ENCODE data around the gene ANKMY1. TPM values are rescaled to one million over a fixed set of nuclear protein-coding genes. Genes with fewer than 3 reads are reported as not detected.
A peak's percentile ranks its signal among the peaks of the same experiment; 100 is the strongest.

Gene ANKMY1
- polyA plus RNA-seq, 3 donors, result 10.5 to 14.9 (median 11.4) TPM

DNA sequence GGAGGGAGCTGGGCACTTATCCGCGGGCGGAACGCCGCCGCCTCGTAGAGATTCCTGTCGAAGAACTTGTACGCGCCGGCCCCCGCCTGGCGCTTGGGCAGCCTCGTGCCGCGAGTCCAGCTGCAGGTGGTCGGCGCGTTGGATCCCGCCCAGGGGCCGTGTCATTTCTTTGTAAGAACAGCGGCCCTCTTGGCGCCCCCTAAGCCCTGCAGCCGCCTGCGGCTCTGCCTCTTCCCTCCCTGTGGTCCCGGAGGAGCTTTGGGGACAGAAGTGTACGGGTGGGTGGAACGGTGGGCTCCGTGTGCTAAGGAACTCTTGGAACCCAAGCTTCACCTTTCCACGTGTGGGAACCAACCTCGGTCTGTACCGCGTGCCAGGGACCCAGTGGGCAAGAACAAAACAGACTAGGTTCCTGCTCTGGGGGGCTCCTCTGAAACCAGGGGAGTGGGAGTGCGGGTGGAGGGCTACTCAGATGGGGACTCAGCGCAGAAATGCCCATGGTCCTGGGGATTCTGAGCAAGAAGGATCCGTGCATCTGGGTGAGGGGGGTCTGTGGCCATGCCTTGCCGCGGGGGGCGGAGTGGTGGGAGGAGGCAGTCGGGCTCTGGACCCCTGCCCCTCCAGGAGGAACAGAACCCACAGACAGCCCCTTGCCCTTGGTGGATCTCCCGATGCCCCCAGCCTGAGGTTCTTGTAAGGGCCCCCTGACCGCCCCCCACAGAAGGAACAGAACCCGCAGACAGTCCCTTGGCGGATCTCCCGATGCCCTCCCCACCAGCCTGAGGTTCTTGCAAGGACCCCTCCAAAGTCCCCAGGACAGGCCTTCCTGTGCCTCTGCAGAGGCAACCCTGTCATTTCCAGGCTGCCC is 120.9 kb downstream of the ANKMY1 start:
- peak in 1 of 11 donors; percentile 45 for DNase-seq (ENCODE audit: extremely low read depth in 1 of 11, low read depth in 9 of 11, low spot score in 4 of 11)

DNA sequence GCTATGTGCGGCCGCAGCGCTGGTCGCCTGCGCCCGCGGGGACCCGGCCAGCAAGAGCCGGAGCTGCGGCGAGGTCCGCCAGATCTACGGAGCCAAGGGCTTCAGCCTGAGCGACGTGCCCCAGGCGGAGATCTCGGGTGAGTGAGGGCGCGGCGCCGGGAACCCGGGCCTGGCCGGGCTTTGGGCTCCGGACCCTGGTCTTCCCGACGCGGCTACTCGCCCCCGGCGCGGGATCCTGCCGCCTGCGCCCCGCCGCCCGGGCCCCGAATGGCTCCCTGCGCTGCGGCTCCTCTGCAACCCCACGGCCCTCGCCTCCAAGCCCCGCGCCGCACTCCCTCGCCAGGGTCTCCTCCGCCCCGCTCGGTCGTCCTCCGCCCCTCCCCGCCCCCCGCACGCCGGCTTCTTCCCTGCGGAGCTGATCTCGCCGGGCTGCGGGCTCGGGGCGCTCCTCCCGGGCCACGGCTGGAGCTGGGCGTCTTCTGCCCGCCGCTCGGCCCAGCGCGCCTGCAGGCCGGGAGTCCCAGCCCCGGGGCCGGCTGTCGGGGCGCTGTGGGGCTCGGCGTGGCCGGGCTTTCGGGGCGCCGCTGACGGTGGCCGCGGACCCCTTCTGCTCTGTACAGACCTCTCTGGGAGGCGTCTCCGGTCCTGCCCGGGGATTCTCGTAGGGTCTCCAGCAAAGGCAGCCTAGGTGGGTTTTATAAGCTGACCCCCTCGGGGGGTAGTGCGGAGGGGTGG is 121.7 kb downstream of the ANKMY1 start:
- DNase-seq (ENCODE audit: extremely low read depth in 1 of 11, low read depth in 9 of 11, low spot score in 4 of 11), result no peak

DNA sequence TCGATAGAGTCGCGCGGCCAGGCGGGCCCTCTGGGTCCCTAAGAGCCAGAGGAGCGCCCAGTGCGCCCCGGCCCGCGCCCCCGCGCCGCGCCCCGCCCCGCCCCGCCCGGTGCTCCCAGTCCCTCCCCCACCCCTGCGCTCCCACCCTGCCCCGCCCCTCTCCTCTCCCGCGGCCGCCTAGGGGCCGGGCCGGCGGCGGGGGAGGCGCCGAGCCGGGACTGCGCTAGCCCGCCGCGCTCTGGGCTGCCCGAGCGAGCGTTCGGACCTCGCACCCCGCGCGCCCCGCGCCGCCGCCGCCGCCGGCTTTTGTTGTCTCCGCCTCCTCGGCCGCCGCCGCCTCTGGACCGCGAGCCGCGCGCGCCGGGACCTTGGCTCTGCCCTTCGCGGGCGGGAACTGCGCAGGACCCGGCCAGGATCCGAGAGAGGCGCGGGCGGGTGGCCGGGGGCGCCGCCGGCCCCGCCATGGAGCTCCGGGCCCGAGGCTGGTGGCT is 122.3 kb downstream of the ANKMY1 start, which contains the start of gene GPC1:
Gene GPC1 (plus strand): TSS at position 207 of the 491 bp plus-strand sequence. CDS start 256 bp downstream, at position 463.
- peak in 6 of 11 donors; percentile 70 to 74 (median 72) for DNase-seq (ENCODE audit: extremely low read depth in 1 of 11, low read depth in 9 of 11, low spot score in 4 of 11)

DNA sequence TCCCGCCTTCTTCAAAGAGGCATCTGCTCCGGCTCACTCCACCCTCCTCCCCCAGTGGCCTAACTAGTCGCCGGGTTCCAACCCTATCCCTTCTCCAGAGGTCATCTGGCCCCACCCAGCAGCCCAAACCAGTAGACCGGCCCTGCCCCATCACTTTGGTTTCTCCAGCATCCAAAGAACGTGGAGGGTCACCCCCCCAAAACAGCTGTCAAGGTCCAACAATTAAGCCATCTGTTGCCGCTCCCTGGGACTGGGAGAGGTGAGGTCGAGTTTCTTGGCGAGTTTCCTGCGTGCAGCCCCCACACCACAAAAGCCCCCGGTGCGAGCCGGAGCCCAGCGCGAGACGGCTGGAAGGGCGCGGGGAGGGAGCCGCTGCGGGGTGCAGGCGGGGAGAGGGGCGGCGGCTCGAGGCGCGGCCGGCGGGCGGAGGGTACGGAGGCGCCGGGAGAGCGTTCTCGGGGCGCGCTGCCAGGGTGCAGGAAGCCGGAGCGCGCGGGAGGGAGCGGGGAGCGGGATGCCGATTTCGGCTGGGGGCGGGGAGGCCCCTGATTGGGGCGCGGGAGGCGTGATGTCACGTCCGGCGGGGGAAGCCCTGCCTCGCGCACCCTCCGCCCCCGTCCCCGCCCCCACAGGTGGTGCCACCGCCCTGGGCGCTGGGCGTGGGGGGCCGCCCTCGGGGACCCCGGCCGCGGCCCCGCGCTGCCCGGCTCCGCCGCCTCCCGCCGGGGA is 122.9 kb downstream of the ANKMY1 start:
- peak in 9 of 11 donors; percentile 77 to 87 (median 83) for DNase-seq (ENCODE audit: extremely low read depth in 1 of 11, low read depth in 9 of 11, low spot score in 4 of 11)

DNA sequence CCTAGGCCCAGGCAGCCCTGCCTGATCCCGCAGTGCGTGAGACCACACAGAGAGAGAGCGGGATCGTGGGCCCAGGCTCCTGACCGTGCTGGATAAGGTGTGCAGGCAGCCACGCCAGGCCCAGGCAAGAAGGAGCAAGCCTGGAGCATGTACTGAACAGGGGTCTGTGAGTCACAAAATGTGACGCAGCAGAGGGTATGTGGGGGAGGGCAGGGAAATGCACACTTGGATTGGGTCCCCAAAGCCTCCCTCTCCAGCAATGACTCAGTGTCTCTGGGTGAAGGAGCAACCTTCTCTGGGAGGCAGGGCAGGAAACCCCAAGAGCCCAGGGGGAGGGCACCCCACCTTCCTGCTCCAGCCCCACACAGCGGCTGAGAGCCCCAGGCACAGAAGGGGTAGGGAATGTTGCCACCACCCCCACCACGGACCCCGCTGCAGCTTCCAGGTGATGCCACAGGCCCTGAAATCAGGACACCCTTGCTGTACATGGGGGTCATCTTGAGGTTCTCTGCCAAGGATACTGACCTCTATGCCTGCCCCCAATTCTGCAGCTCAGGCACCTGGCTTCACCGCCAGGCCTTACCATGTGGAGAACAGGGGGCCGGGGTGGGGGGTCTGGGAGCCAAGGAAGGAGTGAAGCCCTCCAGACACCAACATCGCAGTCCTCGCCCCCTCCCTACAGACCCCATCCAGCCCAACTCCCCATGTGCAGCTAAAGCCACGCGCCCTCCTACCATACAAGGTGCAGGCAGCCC is 123.6 kb downstream of the ANKMY1 start:
- DNase-seq (ENCODE audit: extremely low read depth in 1 of 11, low read depth in 9 of 11, low spot score in 4 of 11), result no peak

DNA sequence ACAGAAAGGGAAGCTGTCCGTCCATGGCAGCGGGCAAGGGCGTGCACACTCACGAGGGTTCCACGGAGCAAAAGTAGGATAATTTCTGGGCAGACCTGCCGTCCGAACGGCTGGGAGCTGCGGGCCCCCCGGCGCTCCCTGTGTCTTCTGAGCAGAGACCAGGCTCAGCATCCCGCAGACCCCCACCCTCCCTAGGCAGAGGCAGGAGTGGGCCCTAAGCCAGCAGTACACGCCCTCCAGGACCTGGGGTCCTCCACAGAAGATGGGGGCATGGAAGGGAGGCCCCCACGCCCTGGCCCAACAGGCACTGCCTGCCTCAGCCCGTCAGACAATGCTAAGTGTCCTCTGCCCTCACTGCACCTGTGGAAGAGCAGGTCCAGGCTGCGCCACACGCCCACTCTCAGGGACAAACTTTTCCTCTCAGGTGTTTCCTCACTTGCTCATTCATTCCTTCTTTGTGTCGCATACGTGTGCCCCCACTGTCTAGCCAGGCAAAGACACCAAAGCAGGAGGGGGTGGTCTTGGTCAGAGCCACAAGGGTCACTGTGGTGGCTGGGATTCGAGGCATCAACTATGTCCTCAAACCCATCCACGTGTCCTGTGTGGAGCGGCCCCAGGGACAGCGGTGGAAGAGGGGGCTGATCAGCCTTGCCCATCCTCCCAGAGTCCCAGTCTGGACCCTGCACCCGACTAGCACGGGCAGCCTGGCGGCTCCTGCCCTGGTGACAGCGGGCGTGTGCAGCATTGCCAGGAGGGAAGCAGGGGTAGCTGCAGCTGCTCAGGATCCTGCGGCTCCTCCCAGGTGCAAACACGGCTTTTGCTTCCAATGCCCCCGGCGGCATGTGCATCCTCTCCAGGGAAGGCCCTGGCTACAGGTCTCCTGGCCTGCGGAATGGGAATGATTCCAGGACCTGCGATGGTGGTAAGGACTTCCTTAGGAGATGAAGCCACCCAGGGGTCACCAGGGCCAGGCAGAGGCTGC is 124.7 kb downstream of the ANKMY1 start:
- DNase-seq (ENCODE audit: extremely low read depth in 1 of 11, low read depth in 9 of 11, low spot score in 4 of 11), result no peak

DNA sequence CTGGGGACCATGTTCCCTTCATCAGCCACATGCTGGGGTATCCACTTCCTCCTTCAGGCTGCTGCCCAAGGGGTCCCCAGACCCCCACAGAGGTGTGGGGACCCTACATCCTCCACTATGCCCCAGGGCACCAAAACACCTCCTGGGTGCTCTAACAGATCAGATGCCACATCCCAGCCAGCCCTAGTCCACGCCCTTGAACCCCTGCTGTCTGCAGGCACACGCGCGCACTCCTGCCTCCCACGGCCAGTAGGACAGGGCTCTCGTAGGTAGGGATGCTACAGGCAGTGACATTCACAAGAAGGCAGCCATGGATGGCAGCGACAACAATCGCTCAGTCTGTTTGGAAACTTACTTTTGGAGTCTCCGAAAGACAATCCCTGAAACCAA is 125.4 kb downstream of the ANKMY1 start:
- no peak for DNase-seq (ENCODE audit: extremely low read depth in 1 of 11, low read depth in 9 of 11, low spot score in 4 of 11)

DNA sequence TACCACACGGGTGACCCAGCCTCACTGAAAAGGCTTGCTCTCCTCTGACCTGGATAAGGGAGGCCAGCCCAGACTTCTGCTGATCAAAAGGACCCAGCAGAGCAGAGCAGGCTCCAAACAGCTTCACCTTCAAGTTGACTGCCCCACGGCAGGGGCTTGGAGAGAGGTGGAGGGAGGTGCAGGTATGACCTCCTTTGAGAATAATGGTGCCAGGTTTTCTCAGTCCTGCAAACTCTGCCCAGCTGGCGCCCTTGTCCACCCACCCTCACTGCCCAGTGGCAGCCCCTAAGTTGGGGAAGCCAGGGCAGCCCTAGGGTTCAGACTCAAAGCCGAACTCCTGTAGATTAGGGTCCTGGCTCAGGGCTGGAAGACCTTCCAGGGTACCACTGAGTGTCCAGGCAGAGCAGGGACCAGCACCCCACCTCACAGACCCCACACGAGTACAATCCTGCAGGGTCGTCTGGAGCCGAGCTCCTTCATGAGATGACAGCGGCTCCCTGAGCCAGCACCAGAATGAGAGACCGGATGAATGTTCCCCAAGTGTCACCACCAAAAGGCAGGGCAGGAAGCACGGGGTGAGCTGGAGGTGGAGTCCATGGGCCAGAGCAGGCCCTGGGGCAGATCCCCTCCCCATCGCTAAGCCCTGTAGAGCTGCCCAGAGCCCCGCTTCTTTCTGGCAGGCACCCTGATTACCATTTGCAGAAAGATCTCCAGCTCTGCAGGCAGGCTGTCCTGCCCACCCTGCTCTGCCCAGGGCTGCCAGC is 125.9 kb downstream of the ANKMY1 start:
- no peak for DNase-seq (ENCODE audit: extremely low read depth in 1 of 11, low read depth in 9 of 11, low spot score in 4 of 11)

DNA sequence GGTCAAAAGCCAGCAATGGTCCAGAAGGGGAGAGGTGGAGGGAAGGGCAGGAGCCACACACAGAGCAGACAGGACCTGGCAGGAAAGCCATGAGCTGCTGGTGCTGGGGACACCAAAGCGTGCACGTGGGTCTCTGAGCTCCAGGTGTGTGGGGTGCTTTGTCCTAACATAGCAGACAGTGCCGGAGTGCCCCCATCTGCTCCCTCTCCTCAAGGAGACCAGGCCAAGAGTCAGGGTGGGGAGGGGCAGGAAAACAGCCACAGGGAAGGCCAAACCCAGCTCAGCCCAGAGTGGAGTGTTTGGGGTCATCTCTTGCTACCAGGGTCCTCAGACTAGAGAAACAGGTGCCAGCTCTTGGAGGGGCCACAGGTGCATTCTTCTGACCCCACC is 126.5 kb downstream of the ANKMY1 start:
- no peak for DNase-seq (ENCODE audit: extremely low read depth in 1 of 11, low read depth in 9 of 11, low spot score in 4 of 11)

DNA sequence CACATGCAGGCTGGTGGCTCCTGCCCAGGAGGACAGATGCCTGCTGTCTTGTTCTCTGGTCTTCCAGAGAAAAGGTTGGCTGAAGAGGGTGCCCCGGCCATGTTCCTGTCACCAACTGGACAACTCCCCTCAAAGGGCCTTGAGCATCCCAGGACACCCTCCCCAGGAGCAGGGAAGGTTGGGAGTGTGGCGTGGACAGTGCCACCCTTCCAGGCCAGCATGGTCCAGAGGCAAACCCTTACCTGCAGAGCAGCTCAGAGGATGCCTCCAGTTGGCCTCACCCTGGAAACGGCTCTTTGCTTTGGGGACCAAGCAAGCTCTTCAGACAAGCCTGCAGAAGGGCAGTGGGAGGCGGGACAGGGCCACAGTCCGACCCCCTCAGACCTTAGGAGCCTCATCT is 127.2 kb downstream of the ANKMY1 start:
- DNase-seq (ENCODE audit: extremely low read depth in 1 of 11, low read depth in 9 of 11, low spot score in 4 of 11), result no peak

DNA sequence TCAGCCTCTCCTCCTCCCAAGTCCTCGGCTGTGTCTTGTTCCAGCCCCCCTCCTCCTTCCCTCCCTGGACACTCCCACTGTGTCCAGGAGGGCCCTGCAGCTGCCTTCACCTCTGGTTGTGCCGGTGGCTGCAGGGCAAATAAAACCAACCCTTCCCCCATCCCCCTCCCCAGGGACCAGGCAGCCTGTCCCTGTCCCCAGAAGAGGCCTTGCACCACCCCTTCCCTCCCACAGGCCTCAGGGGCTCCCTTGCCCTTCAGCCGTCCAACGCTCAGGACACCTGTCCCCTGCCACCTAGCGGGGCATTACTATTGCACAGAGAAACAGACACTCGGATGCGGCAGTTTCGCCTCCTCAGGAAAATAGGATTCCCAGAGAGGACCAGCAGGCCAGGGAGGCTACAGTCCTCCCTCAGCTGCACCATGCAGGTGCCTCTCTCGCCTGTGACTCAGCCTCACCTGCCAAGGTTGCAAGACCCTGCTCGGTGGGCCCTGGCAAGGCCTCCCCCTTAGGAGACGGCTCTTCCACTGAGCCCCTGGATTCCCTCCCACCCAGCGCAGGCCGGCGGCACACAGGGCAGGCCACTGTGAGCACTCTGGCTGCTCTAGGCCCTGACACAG is 127.8 kb downstream of the ANKMY1 start:
- no peak for DNase-seq (ENCODE audit: extremely low read depth in 1 of 11, low read depth in 9 of 11, low spot score in 4 of 11)

Other genes starting within 250 kb of the ANKMY1 start
- gene GPC1, start 122.3 kb downstream of the ANKMY1 start, polyA plus RNA-seq (ENCODE audit: insufficient read length in 3 of 3), result 10 to 100 TPM; 26.8 to 45.1 (median 44.6) TPM
- 1 to 10 TPM; 6.0 to 7.1 (median 6.9) TPM for gene DUSP28, start 2.4 kb upstream of the ANKMY1 start, polyA plus RNA-seq (ENCODE audit: insufficient read length in 3 of 3)
- gene RNPEPL1, start 10.5 kb upstream of the ANKMY1 start, polyA plus RNA-seq (ENCODE audit: insufficient read length in 3 of 3), result 10 to 100 TPM; 24.1 to 34.2 (median 31.1) TPM
- 10 to 100 TPM; 20.2 to 37.9 (median 32.1) TPM for gene CAPN10, start 28.7 kb upstream of the ANKMY1 start, polyA plus RNA-seq (ENCODE audit: insufficient read length in 3 of 3)
- 1 to 10 TPM; 1.7 to 3.2 (median 1.9) TPM for gene GPR35, start 67.5 kb upstream of the ANKMY1 start, polyA plus RNA-seq (ENCODE audit: insufficient read length in 3 of 3)
- under 1 TPM; 0.48 to 0.51 (median 0.49) TPM for gene AQP12B, start 124.9 kb upstream of the ANKMY1 start, polyA plus RNA-seq (ENCODE audit: insufficient read length in 3 of 3)
- gene AQP12A, start 133.9 kb upstream of the ANKMY1 start, polyA plus RNA-seq (ENCODE audit: insufficient read length in 3 of 3), result under 1 TPM in 2 of 3 donors, not detected in 1; 0.38 to 0.55 TPM